SH-SY5Y (cell line): ENCODE measurements around the gene SF1.

ENCODE experiments used
- GATA2 ChIP-seq: IDR thresholded peaks from 2 replicates; pipeline ENCODE4 v1.6.1; 2011; ENCODE audit warnings: mild to moderate bottlenecking, low read depth, low read length
- GATA3 ChIP-seq: IDR thresholded peaks from 2 replicates; pipeline ENCODE4 v1.6.1; 2011; ENCODE audit warnings: low read depth, mild to moderate bottlenecking, low read length, moderate library complexity

DNA sequence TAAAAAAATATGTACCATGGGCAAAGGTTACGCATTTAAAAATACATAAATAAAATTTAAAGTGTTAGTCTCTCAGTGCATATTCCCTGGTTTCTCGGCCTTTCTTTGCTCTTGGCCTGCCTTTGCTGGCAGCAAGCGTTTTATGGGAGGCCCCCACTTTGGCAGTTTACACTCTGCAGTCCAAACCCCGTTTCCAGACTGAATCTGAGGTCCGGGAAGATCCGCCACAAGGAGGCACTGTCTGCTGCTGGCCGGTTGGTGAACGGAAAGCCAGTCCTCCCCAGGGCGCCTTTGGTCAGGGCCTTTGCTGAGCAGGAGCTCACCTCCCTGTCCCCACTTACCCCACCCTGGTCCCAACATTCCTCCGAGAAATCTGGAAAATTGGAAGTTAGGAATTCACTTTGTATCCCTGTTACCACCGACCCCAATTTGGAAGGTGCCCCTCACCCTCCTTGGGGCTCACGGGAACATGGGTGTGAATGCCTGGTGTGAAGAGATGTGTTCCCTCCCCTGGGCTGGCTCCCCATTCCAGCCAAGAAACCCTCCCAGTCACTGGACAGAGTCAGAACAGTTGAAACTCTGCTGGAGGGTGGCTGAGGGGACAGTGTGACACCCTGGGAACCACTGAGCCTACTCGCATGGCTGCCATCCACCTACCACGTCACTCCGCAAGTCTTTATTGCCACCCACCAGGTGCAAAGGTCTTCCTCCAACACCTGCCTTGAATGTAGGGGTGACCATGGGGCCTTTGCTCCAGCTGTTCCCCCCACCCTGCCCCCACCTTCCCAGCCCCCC, 9.4 kb upstream of the SF1 start:
- TF ChIP-seq GATA2 = no peak
- TF ChIP-seq GATA3 = no peak
